ENCODE data around the gene TAF1B.

GRCh38 chr2:9826208-9826607 is 17.1 kb upstream of the TAF1B start:
- TF ChIP-seq, protein P1, sequence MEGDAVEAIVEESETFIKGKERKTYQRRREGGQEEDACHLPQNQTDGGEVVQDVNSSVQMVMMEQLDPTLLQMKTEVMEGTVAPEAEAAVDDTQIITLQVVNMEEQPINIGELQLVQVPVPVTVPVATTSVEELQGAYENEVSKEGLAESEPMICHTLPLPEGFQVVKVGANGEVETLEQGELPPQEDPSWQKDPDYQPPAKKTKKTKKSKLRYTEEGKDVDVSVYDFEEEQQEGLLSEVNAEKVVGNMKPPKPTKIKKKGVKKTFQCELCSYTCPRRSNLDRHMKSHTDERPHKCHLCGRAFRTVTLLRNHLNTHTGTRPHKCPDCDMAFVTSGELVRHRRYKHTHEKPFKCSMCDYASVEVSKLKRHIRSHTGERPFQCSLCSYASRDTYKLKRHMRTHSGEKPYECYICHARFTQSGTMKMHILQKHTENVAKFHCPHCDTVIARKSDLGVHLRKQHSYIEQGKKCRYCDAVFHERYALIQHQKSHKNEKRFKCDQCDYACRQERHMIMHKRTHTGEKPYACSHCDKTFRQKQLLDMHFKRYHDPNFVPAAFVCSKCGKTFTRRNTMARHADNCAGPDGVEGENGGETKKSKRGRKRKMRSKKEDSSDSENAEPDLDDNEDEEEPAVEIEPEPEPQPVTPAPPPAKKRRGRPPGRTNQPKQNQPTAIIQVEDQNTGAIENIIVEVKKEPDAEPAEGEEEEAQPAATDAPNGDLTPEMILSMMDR (IDR thresholded peaks at IDR 0.05), result no peak
- no peak for TF ChIP-seq POLR2A (IDR thresholded peaks at IDR 0.05)

All from transverse colon (tissue), 3 donors.